Glutamatergic neuron (in vitro differentiated cells): Measurements from ENCODE around the gene TGFB2. TPM values are rescaled to one million over a fixed set of nuclear protein-coding genes. Genes with fewer than 3 reads are reported as not detected.

Experiments used
- DNase-seq: peaks from one replicate; pipeline ENCODE4 v3.0.0; 2022
- H3K27ac Mint-ChIP-seq: one replicate; pipeline ENCODE4 v1.8.0; 2020; ENCODE audit warnings: mild to moderate bottlenecking, mixed read lengths, inconsistent platforms; ENCODE audit not compliant: unreplicated experiment
- H3K27me3 Mint-ChIP-seq: one replicate; pipeline ENCODE4 v1.8.0; 2020; ENCODE audit warnings: mild to moderate bottlenecking, moderate library complexity, mixed read lengths, inconsistent platforms; ENCODE audit not compliant: unreplicated experiment
- H3K36me3 Mint-ChIP-seq: one replicate; pipeline ENCODE4 v1.8.0; 2020; ENCODE audit warnings: mild to moderate bottlenecking, mixed read lengths, inconsistent platforms; ENCODE audit not compliant: unreplicated experiment
- H3K4me1 Mint-ChIP-seq: one replicate; pipeline ENCODE4 v1.8.0; 2020; ENCODE audit warnings: mild to moderate bottlenecking, low read depth, mixed read lengths, inconsistent platforms; ENCODE audit not compliant: unreplicated experiment
- H3K4me3 Mint-ChIP-seq: one replicate; pipeline ENCODE4 v1.8.0; 2020; ENCODE audit warnings: mild to moderate bottlenecking, mixed read lengths, inconsistent platforms; ENCODE audit not compliant: unreplicated experiment
- H3K9me3 Mint-ChIP-seq: one replicate; pipeline ENCODE4 v1.8.0; 2020; ENCODE audit warnings: mild to moderate bottlenecking, moderate library complexity, mixed read lengths, inconsistent platforms; ENCODE audit not compliant: unreplicated experiment
- total RNA-seq: library from RNA; stranded (reverse); fragmentation: NEBNext Ultra II Directional; extraction: Animal tissue kit (Norgen Biotek cat#: 25700); gene quantifications from one replicate; pipeline ENCODE4 v1.2.1, GENCODE V29; 2021; ENCODE audit not compliant: unreplicated experiment
- TF ChIP-seq, protein P1 (sequence below): fragments of 200-600 bp; sonication (generic); IDR thresholded peaks from one replicate; pipeline ENCODE4 v1.5.0; 2021; ENCODE audit not compliant: partially characterized antibody, unreplicated experiment

The TGFB2 gene
- total RNA-seq, 1 donor from 2014 or later = 2.0 TPM

DNA sequence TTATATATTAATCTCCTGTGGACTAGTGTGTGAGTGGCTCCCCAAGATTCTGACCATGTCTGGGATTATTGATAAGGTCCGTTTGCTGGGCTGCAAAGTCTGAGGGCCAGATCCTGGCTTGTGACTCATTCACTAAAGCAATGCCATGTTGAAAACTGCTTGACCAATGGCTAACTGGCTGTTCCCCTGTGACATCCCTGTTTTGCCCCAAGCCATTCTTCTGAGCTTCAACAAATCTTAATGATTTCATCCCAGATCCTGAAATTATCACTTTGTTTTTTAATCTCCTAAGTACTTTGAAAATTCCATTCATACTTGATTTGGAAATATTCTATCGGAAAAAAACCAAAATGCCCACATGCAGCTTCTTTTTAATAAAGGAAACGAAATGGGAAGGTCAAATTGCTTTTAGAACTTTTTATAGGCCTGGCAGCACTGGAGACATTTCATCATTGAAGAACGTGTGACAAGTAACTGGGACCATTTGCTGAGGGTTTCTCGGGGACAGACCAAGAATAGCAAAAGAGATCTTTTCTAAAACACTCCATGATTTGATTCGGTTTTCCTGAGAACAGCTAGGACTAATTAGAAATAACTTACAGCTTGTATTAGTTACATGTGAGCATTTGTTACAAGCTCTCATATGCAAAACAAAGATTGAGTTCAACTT lies 121.3 kb downstream of the TGFB2 start:
- DNase-seq = no peak
- Mint-ChIP-seq H3K27ac (no peak overlapping the region), H3K4me3 (no peak overlapping the region), H3K27me3 (no peaks in the 10 kb centered on the region), H3K9me3 (no peaks in the 10 kb centered on the region), H3K4me1 (peaks cover 11% of the 10 kb centered on the region), H3K36me3 (no peaks in the 10 kb centered on the region)
- TF ChIP-seq, protein P1, sequence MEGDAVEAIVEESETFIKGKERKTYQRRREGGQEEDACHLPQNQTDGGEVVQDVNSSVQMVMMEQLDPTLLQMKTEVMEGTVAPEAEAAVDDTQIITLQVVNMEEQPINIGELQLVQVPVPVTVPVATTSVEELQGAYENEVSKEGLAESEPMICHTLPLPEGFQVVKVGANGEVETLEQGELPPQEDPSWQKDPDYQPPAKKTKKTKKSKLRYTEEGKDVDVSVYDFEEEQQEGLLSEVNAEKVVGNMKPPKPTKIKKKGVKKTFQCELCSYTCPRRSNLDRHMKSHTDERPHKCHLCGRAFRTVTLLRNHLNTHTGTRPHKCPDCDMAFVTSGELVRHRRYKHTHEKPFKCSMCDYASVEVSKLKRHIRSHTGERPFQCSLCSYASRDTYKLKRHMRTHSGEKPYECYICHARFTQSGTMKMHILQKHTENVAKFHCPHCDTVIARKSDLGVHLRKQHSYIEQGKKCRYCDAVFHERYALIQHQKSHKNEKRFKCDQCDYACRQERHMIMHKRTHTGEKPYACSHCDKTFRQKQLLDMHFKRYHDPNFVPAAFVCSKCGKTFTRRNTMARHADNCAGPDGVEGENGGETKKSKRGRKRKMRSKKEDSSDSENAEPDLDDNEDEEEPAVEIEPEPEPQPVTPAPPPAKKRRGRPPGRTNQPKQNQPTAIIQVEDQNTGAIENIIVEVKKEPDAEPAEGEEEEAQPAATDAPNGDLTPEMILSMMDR = no peak

GRCh38 chr1:218467101-218468072 lies 122.3 kb downstream of the TGFB2 start:
- Mint-ChIP-seq H3K36me3 (no peaks in the 10 kb centered on the region), H3K9me3 (no peaks in the 10 kb centered on the region), H3K4me3 (no peak overlapping the region), H3K4me1 (peaks cover 10% of the 10 kb centered on the region), H3K27me3 (no peaks in the 10 kb centered on the region), H3K27ac (no peak overlapping the region)
- TF ChIP-seq, protein P1 = no peak
- DNase-seq = no peak

GRCh38 chr1:218468711-218469110 lies 123.6 kb downstream of the TGFB2 start:
- Mint-ChIP-seq H3K27me3 (no peaks in the 10 kb centered on the region), H3K36me3 (no peaks in the 10 kb centered on the region), H3K27ac (no peak overlapping the region), H3K4me3 (no peak overlapping the region), H3K4me1 (peaks cover 5% of the 10 kb centered on the region), H3K9me3 (no peaks in the 10 kb centered on the region)
- DNase-seq = no peak
- TF ChIP-seq, protein P1 = no peak

DNA sequence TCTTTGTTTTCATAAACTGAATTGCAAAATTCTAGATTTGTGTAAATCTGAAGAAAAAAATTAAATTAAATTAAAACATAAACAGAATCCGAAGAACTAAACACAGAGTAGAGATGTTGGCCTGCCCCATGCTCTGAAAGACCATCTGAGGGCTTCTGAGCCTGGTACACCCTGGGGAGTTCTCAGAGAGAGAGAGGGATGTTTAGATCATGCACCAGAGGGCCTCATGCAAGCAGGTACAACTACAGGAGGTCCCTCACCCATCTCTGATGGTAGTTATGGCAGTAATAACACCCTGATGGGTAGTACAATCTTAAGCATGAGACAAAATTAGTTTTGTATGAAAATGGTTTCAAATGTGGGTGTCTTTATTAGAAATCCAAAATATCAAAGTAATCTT lies 127.7 kb downstream of the TGFB2 start:
- DNase-seq = no peak
- peaks cover 7% of the 10 kb centered on the region for H3K4me1 Mint-ChIP-seq
- TF ChIP-seq, protein P1 = no peak
- H3K4me3 Mint-ChIP-seq = no peak overlapping the region
- H3K9me3 Mint-ChIP-seq = peaks cover 2% of the 10 kb centered on the region
- H3K36me3 Mint-ChIP-seq = no peaks in the 10 kb centered on the region
- no peaks in the 10 kb centered on the region for H3K27me3 Mint-ChIP-seq
- no peak overlapping the region for H3K27ac Mint-ChIP-seq

- Mint-ChIP-seq H3K4me1 (peaks cover 7% of the 10 kb centered on the region), H3K4me3 (no peak overlapping the region), H3K36me3 (no peaks in the 10 kb centered on the region), H3K27ac (no peak overlapping the region), H3K9me3 (peaks cover 2% of the 10 kb centered on the region), H3K27me3 (no peaks in the 10 kb centered on the region)
- no peak for DNase-seq
- TF ChIP-seq, protein P1 = no peak
Observed at GRCh38 chr1:218473522-218473921, 128.4 kb downstream of the TGFB2 start.
